H9 (cell line): ENCODE data around the gene PCDH9. TPM values are rescaled to one million over a fixed set of nuclear protein-coding genes. Genes with fewer than 3 reads are reported as not detected.

Experiments
- DNase-seq: peaks from one replicate; pipeline ENCODE4 v3.0.0-alpha.2; 2017
- H2AFZ ChIP-seq: one replicate; pipeline ENCODE4 v1.6.1; 2013; ENCODE audit warnings: mild to moderate bottlenecking, low read length, control low read depth, moderate library complexity
- H2AK5ac ChIP-seq: 2 replicates; pipeline ENCODE4 v1.6.1; 2013; ENCODE audit warnings: low read length, control low read depth, mixed read lengths; ENCODE audit not compliant: insufficient read length
- H2BK120ac ChIP-seq: one replicate; pipeline ENCODE4 v1.6.1; 2013; ENCODE audit warnings: low read depth, mild to moderate bottlenecking, low read length, control low read depth, inconsistent platforms; ENCODE audit not compliant: poor library complexity, severe bottlenecking
- H2BK12ac ChIP-seq: 2 replicates; pipeline ENCODE4 v1.6.1; 2013; ENCODE audit warnings: low read length, control low read depth, mixed read lengths, low read depth; ENCODE audit not compliant: insufficient read length
- H2BK15ac ChIP-seq: 2 replicates; pipeline ENCODE4 v1.6.1; 2013; ENCODE audit warnings: low read depth, low read length, control low read depth
- H2BK20ac ChIP-seq: one replicate; pipeline ENCODE4 v1.6.1; 2013; ENCODE audit warnings: low read depth, mild to moderate bottlenecking, low read length, control low read depth, inconsistent platforms; ENCODE audit not compliant: poor library complexity, severe bottlenecking
- H2BK5ac ChIP-seq: 2 replicates; pipeline ENCODE4 v1.6.1; 2013; ENCODE audit warnings: low read length, control low read depth, mixed read lengths; ENCODE audit not compliant: insufficient read length
- H3K14ac ChIP-seq: 2 replicates; pipeline ENCODE4 v1.6.1; 2013; ENCODE audit warnings: low read length, control low read depth; ENCODE audit not compliant: insufficient read depth
- H3K18ac ChIP-seq: 2 replicates; pipeline ENCODE4 v1.6.1; 2013; ENCODE audit warnings: low read depth, mild to moderate bottlenecking, mixed read lengths, low read length, control low read depth; ENCODE audit not compliant: insufficient read length
- H3K23ac ChIP-seq: 2 replicates; pipeline ENCODE4 v1.6.1; 2013; ENCODE audit warnings: low read length, control low read depth, mixed read lengths, low read depth; ENCODE audit not compliant: insufficient read length
- H3K23me2 ChIP-seq: 2 replicates; pipeline ENCODE4 v1.6.1; 2013; ENCODE audit warnings: low read depth, mild to moderate bottlenecking, mixed read lengths, low read length, control low read depth; ENCODE audit not compliant: insufficient read length, poor library complexity, severe bottlenecking
- H3K27ac ChIP-seq: 2 replicates; pipeline ENCODE4 v1.5.1; 2013; ENCODE audit warnings: low read length, control low read depth, mixed read lengths, low read depth; ENCODE audit not compliant: insufficient read length
- H3K27me3 ChIP-seq: 2 replicates; pipeline ENCODE4 v1.6.1; 2013; ENCODE audit warnings: low read length, control low read depth, inconsistent platforms; ENCODE audit not compliant: insufficient read depth
- H3K4ac ChIP-seq: 2 replicates; pipeline ENCODE4 v1.6.1; 2013; ENCODE audit warnings: low read depth, mild to moderate bottlenecking, control low read depth, inconsistent platforms, low read length, moderate library complexity
- H3K4me1 ChIP-seq: 2 replicates; pipeline ENCODE4 v1.6.1; 2013; ENCODE audit warnings: low read length, control low read depth, inconsistent platforms; ENCODE audit not compliant: insufficient read depth
- H3K4me2 ChIP-seq: 2 replicates; pipeline ENCODE4 v1.6.1; 2013; ENCODE audit warnings: low read length, control low read depth, mixed read lengths; ENCODE audit not compliant: insufficient read length, insufficient read depth
- H3K56ac ChIP-seq: 2 replicates; pipeline ENCODE4 v1.6.1; 2013; ENCODE audit warnings: low read depth, mild to moderate bottlenecking, mixed read lengths, low read length, control low read depth; ENCODE audit not compliant: insufficient read length
- H3K79me1 ChIP-seq: 2 replicates; pipeline ENCODE4 v1.6.1; 2013; ENCODE audit warnings: low read depth, mild to moderate bottlenecking, moderate library complexity, low read length, control low read depth, inconsistent platforms; ENCODE audit not compliant: insufficient read depth, poor library complexity, severe bottlenecking
- H3K79me2 ChIP-seq: 2 replicates; pipeline ENCODE4 v1.6.1; 2013; ENCODE audit warnings: low read length, control low read depth, inconsistent platforms; ENCODE audit not compliant: insufficient read depth
- H3K9ac ChIP-seq: 2 replicates; pipeline ENCODE4 v1.6.1; 2013; ENCODE audit warnings: low read length, control low read depth, mixed read lengths; ENCODE audit not compliant: insufficient read length; ENCODE audit errors: extremely low read depth
- H3K9me3 ChIP-seq: one replicate; pipeline ENCODE4 v1.6.1; 2013; ENCODE audit warnings: low read depth, low read length, inconsistent platforms; ENCODE audit not compliant: control insufficient read depth
- H3T11ph ChIP-seq: one replicate; pipeline ENCODE4 v1.6.1; 2013; ENCODE audit warnings: mild to moderate bottlenecking, low read length, control low read depth, inconsistent platforms
- H4K20me1 ChIP-seq: one replicate; pipeline ENCODE4 v1.6.1; 2013; ENCODE audit not compliant: control insufficient read depth, insufficient read length, insufficient read depth
- H4K5ac ChIP-seq: 2 replicates; pipeline ENCODE4 v1.6.1; 2013; ENCODE audit warnings: low read depth, mild to moderate bottlenecking, mixed read lengths, low read length, control low read depth; ENCODE audit not compliant: insufficient read length
- H4K8ac ChIP-seq: replicated peaks from 2 replicates; pipeline ENCODE4 v1.6.1; 2013; ENCODE audit warnings: low read length, control low read depth, mixed read lengths, low read depth; ENCODE audit not compliant: insufficient read length
- H4K91ac ChIP-seq: 2 replicates; pipeline ENCODE4 v1.6.1; 2013; ENCODE audit warnings: low read depth, mild to moderate bottlenecking, moderate library complexity, mixed read lengths, low read length, control low read depth; ENCODE audit not compliant: insufficient read length
- H3K27ac Mint-ChIP-seq, 3 experiments: 2 replicates in 2 of 3; 3 replicates in 1 of 3; pipeline ENCODE4 v1.8.0; 2020 to 2021; ENCODE audit warnings: mixed read lengths in 3 of 3, mild to moderate bottlenecking in 1 of 3, moderate library complexity in 1 of 3
- H3K27me3 Mint-ChIP-seq: 2 replicates; pipeline ENCODE4 v1.8.0; 2021; ENCODE audit warnings: low read depth, mild to moderate bottlenecking, moderate library complexity, mixed read lengths
- H3K36me3 Mint-ChIP-seq, 3 experiments: 2 replicates in 2 of 3; 3 replicates in 1 of 3; pipeline ENCODE4 v1.8.0; 2020 to 2021; ENCODE audit warnings: low read depth in 3 of 3, mixed read lengths in 3 of 3; ENCODE audit not compliant: insufficient read depth in 1 of 3
- H3K4me1 Mint-ChIP-seq, 2 experiments: 2 replicates each; pipeline ENCODE4 v1.8.0; 2020; ENCODE audit warnings: mixed read lengths in 2 of 2
- H3K4me3 Mint-ChIP-seq, 2 experiments: 2 replicates in 1 of 2; 3 replicates in 1 of 2; pipeline ENCODE4 v1.8.0; 2020 to 2021; ENCODE audit warnings: mild to moderate bottlenecking in 2 of 2, mixed read lengths in 2 of 2, moderate library complexity in 1 of 2
- H3K9me3 Mint-ChIP-seq, 2 experiments: 2 replicates in 1 of 2; 3 replicates in 1 of 2; pipeline ENCODE4 v1.8.0; 2020; ENCODE audit warnings: mild to moderate bottlenecking in 2 of 2, mixed read lengths in 2 of 2, moderate library complexity in 1 of 2
- CTCF ChIP-seq: fragments of 200-600 bp; sonication (generic); conservative IDR thresholded peaks from 3 replicates; pipeline ENCODE4 v1.8.0; 2021; ENCODE audit warnings: antibody characterized with exemption, mild to moderate bottlenecking
- WGBS: extraction: QIAGEN DNeasy Blood & Tissue Kit; methylation state at CpG from one replicate; pipeline ENCODE4 v1.1.7; 2013; ENCODE audit warnings: missing lambda C conversion rate, low lambda C conversion rate, mixed read lengths; ENCODE audit not compliant: insufficient read length; ENCODE audit errors: extremely low coverage; 5-methylcytosine and 5-hydroxymethylcytosine counted together
- total RNA-seq: library from RNA; stranded (reverse); gene quantifications from 2 replicates; pipeline ENCODE4 v1.2.1, GENCODE V29; 2021

Gene PCDH9
- total RNA-seq, 1 experiment from 2014 or later, result 0.11 TPM

DNA sequence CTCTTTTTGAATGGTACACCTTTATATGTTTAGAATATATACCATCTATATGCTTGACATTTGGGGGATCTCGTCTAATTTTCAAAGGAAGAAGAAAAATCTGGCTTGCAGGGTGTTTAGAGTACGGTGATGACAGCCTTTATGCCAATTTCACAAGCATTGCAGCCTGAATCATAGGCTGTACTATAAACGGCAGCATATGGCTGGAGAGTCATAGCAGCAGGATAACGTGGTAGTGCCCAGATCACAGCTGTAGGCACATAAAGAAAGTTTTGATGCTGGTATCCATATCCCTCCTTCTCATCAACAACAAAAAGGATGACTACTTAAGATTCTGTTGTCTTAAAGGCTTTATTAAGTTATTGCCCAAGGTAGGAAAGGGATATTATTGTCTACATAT is 253.0 kb downstream of the PCDH9 start:
- H2BK5ac ChIP-seq, result no peak overlapping the region
- H2AFZ ChIP-seq, result no peak overlapping the region
- no peak overlapping the region for H3K4me2 ChIP-seq
- no peak overlapping the region for H3K9ac ChIP-seq
- TF ChIP-seq CTCF, result no peak
- Mint-ChIP-seq H3K4me3 (no peak overlapping the region), H3K4me1 (peaks cover 7 to 11% of the 10 kb centered on the region in 2 experiments), H3K9me3 (no peaks in the 10 kb centered on the region), H3K36me3 (no peaks in the 10 kb centered on the region), H3K27me3 (no peaks in the 10 kb centered on the region), H3K27ac (no peak overlapping the region)
- no peak for DNase-seq
- H3K27ac ChIP-seq, result no peak overlapping the region
- H2AK5ac ChIP-seq, result no peak overlapping the region
- no CpG with 5 or more reads among the region's 4 CpGs for WGBS
- no peaks in the 10 kb centered on the region for H3K9me3 ChIP-seq
- no peaks in the 10 kb centered on the region for H3K27me3 ChIP-seq
- H3K79me2 ChIP-seq, result no peaks in the 10 kb centered on the region
- no peaks in the 10 kb centered on the region for H3K4me1 ChIP-seq
- no peak overlapping the region for H4K91ac ChIP-seq
- no peak overlapping the region for H2BK12ac ChIP-seq
- H3K18ac ChIP-seq, result no peak overlapping the region
- no peak overlapping the region for H3T11ph ChIP-seq
- H2BK15ac ChIP-seq, result no peak overlapping the region
- no peak overlapping the region for H2BK20ac ChIP-seq
- no peak overlapping the region for H4K5ac ChIP-seq
- no peak overlapping the region for H3K23ac ChIP-seq
- H3K56ac ChIP-seq, result no peak overlapping the region
- no peak overlapping the region for H3K14ac ChIP-seq
- H3K23me2 ChIP-seq, result no peaks in the 10 kb centered on the region
- no peak overlapping the region for H3K4ac ChIP-seq
- no peak overlapping the region for H2BK120ac ChIP-seq
- no peaks in the 10 kb centered on the region for H3K79me1 ChIP-seq
- H4K20me1 ChIP-seq, result no peaks in the 10 kb centered on the region
- H4K8ac ChIP-seq, result no peak overlapping the region
